GM12865 (cell line): ENCODE data around the gene ITIH4.

Experiments
- DNase-seq: peaks from one replicate; pipeline ENCODE4 v3.0.0; 2010; ENCODE audit warnings: low read depth
- H3K4me3 ChIP-seq: 2 replicates; pipeline ENCODE4 v1.5.1; 2011; ENCODE audit warnings: mild to moderate bottlenecking, low read depth, low read length, control low read depth
- TF ChIP-seq, protein P1 (sequence below): IDR thresholded peaks from 2 replicates; pipeline ENCODE4 v1.5.1; 2011; ENCODE audit warnings: low read length, control low read depth, low read depth, inconsistent platforms; ENCODE audit not compliant: insufficient read depth; ENCODE audit errors: missing control alignments

ITIH4 gene

GRCh38 chr3:52860424-52860768, 29.9 kb upstream of the ITIH4 start:
- DNase-seq, result no peak
- TF ChIP-seq, protein P1, sequence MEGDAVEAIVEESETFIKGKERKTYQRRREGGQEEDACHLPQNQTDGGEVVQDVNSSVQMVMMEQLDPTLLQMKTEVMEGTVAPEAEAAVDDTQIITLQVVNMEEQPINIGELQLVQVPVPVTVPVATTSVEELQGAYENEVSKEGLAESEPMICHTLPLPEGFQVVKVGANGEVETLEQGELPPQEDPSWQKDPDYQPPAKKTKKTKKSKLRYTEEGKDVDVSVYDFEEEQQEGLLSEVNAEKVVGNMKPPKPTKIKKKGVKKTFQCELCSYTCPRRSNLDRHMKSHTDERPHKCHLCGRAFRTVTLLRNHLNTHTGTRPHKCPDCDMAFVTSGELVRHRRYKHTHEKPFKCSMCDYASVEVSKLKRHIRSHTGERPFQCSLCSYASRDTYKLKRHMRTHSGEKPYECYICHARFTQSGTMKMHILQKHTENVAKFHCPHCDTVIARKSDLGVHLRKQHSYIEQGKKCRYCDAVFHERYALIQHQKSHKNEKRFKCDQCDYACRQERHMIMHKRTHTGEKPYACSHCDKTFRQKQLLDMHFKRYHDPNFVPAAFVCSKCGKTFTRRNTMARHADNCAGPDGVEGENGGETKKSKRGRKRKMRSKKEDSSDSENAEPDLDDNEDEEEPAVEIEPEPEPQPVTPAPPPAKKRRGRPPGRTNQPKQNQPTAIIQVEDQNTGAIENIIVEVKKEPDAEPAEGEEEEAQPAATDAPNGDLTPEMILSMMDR, result no peak
- no peak overlapping the region for H3K4me3 ChIP-seq

GRCh38 chr3:52859686-52860423, 29.4 kb upstream of the ITIH4 start:
- no peak for DNase-seq
- TF ChIP-seq, protein P1, result no peak
- H3K4me3 ChIP-seq, result no peak overlapping the region

- H3K4me3 ChIP-seq, result no peak overlapping the region
- TF ChIP-seq, protein P1, result no peak
- DNase-seq, result no peak
Measured at GRCh38 chr3:52857864-52858263, 27.4 kb upstream of the ITIH4 start.

DNA sequence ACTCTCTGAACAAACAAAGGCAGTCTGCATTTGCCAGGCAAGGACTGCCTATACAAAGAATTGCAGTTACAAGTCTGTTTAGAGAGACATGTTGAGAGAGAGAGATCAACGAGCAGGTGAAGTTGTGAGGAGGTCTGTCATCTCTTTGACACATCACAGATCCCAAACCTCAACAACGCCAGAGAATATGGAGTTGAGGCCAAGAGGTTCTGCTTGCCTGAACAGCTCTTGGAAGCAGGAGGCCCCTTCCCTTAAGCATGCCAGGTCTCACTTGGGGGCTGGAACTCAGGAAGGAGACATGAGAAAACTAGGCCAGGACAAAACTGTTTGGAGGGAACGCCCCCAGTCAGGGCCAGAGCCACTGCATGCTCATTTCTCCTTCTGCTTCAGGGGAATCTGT, 26.7 kb upstream of the ITIH4 start:
- TF ChIP-seq, protein P1, result no peak
- H3K4me3 ChIP-seq, result no peak overlapping the region

DNA sequence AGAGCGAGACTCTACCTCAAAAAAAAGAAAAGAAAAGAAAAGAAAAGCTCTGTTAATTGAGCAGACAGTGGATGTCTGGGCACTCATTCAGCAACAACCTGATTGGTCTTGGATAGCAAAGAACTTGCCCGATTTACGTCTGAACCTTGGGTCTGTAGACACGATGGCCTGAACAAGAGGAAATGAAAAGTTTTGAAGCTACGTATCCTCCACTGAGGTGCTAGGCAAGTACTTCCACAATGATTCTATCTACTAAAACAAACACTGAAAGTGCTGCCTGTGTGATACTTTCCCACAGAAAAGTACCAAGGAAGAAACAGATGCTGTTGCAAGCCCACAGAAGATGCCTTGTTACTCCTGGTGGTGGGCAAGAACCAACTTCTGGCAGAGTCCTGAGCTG, 26.2 kb upstream of the ITIH4 start:
- H3K4me3 ChIP-seq, result no peak overlapping the region
- no peak for DNase-seq
- TF ChIP-seq, protein P1, result no peak

More for the DNA sequence above, 26.7 kb upstream of the ITIH4 start:
- DNase-seq, result no peak

DNA sequence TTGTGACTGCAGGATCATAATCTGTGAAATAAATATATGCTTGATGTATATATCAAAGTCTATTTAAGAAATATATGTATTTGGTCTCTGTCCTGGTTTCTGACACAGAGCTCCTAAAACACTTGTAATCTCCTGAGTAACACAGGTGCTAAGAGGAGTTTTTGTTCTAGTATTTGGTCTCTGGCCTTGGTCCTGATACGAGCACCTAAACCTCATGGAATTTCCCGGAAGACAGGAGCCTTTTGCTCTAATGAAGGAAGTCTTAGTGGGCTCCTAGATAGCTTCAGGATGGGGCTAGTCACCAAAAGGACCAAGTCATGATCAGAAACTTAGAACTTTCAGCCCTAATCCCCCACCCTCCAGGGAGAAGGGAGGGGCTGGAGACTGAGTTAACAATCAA, 23.5 kb upstream of the ITIH4 start:
- TF ChIP-seq, protein P1, result no peak
- H3K4me3 ChIP-seq, result no peak overlapping the region
- no peak for DNase-seq

- H3K4me3 ChIP-seq, result no peak overlapping the region
- TF ChIP-seq, protein P1, result no peak
- no peak for DNase-seq
Measured at GRCh38 chr3:52852419-52852818, 21.9 kb upstream of the ITIH4 start.
